Measurements from ENCODE around the gene NUDT22. TPM values are rescaled to one million over a fixed set of nuclear protein-coding genes. Genes with fewer than 3 reads are reported as not detected.

NUDT22 gene
- total RNA-seq, 2 experiments from 2014 or later = 66.0 to 69.2 TPM

DNA sequence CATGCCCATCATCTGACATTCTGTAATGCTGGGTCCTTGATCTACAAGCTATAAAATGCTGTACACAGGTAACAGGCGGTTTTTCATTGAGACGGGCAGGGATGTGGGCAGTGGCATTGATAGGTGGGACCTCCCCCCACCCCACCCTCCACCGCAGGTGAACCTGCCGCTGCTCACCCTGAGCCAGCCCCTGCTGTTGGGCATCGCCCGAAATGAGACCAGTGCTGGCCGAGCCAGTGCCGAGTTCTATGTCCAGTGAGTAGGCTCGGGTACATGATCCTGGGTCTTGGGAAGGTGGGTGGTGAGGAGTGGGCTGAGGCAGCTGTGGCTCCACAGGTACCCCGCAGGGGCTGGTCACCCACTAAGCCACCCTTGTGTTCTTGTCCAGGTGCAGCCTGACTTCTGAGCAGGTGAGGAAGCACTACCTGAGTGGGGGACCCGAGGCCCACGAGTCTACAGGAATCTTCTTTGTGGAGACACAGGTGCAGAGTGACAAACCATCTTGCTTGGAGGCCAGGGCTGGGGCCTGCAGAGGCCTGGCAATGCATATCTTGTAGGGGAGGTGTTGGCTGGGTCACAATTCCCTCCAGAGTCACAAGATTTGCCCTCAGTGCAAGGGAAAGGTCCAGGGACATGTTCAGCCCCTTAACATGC, 3.1 kb downstream of the NUDT22 start:
- Mint-ChIP-seq H3K4me1 (ENCODE audit: low read depth) (peaks cover 33% of the 10 kb centered on the region), H3K36me3 (ENCODE audit: low read depth) (peaks cover 7% of the 10 kb centered on the region), H3K27me3 (no peaks in the 10 kb centered on the region), H3K9me3 (no peaks in the 10 kb centered on the region), H3K4me3 (peak overlapping the region; percentile 81), H3K27ac (peak overlapping the region; percentile 83)
- CTCF ChIA-PET = no interaction called here
- TF ChIP-seq, protein P1, sequence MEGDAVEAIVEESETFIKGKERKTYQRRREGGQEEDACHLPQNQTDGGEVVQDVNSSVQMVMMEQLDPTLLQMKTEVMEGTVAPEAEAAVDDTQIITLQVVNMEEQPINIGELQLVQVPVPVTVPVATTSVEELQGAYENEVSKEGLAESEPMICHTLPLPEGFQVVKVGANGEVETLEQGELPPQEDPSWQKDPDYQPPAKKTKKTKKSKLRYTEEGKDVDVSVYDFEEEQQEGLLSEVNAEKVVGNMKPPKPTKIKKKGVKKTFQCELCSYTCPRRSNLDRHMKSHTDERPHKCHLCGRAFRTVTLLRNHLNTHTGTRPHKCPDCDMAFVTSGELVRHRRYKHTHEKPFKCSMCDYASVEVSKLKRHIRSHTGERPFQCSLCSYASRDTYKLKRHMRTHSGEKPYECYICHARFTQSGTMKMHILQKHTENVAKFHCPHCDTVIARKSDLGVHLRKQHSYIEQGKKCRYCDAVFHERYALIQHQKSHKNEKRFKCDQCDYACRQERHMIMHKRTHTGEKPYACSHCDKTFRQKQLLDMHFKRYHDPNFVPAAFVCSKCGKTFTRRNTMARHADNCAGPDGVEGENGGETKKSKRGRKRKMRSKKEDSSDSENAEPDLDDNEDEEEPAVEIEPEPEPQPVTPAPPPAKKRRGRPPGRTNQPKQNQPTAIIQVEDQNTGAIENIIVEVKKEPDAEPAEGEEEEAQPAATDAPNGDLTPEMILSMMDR (IDR thresholded peaks at IDR 0.05) = no peak
- DNase-seq (no peak), ATAC-seq (no peak)
- intact Hi-C loops (cut with micrococcal nuclease) = no loop called here
- POLR2A ChIA-PET = interaction anchor here (0.6 to 4.6 kb wide), 5 partner anchors 9 to 82 kb away, joined by 3 to 39 read pairs (median 4); partner anchors contain the start of gene FERMT3

DNA sequence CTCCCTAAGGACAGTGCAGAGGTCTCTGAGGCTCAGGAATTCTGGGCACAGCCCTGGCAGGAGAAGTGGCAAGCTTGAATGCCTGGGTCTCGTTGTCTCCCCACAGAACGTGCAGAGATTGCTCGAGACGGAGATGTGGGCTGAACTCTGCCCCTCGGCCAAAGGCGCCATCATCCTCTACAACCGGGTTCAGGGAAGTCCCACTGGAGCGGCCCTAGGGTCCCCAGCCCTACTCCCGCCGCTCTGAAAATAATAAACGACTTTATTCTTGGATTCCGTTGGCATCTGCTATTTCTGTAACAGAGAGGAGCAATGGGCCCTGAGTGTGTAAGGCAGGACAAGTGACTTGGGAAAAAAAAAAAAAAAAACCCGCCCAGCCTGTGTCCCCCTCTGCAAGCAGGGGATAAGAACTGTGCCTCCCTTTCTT, 3.7 kb downstream of the NUDT22 start:
- Mint-ChIP-seq H3K4me1 (ENCODE audit: low read depth) (peaks cover 31% of the 10 kb centered on the region), H3K27me3 (no peaks in the 10 kb centered on the region), H3K4me3 (peak overlapping the region; percentile 81), H3K36me3 (ENCODE audit: low read depth) (peaks cover 5% of the 10 kb centered on the region), H3K27ac (peak overlapping the region; percentile 83), H3K9me3 (no peaks in the 10 kb centered on the region)
- DNase-seq = no peak
- ChIA-PET CTCF (interaction anchor here (1.1 kb wide), 1 partner anchor 75 kb away, joined by 4 read pairs; no protein-coding TSS in a partner anchor), POLR2A (interaction anchor here (0.6 to 4.6 kb wide), 4 partner anchors 21 to 81 kb away, joined by 3 to 39 read pairs (median 4); partner anchors contain the start of gene FERMT3)
- no peak for ATAC-seq
- intact Hi-C loops (cut with micrococcal nuclease) = no loop called here
- TF ChIP-seq, protein P1 (IDR thresholded peaks at IDR 0.05) = no peak

DNA sequence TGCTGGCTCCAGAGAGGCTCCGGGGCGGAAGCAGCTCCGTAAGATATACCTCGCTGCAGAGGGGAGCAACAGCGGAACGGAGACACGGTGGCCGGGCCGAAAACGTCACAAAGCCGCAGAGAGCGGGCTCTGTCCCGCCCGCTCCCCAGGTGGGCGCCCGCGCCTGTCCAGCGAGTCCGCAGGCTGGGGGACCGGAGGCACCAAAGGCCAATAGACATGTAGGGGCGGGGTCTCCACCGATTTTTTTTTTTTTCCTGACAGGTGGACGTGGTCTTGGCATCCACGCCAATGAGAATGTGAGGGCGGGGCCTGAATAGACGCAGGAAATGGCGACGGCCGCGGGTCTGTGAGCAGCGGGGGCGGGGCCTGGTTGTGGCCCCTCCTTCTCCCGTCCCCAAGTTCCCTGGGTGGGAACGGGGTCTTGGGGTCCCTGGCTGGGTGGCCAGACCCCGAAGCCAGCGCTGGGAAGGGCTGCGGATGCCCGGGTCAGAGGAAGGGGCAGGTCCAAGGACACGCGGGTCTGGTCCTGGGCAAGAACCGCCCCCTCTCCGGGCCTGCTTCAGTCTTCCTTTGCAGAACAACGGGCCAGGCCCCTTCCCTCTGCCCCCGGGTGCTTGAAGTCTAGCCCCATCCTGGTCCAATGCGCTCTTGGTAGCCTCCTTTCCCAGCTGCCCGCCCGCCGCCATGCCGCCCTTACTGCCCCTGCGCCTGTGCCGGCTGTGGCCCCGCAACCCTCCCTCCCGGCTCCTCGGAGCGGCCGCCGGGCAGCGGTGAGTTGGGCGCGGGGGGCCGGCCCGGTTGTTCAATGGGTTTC, 4.3 kb downstream of the NUDT22 start, which contains the start of gene DNAJC4:
Gene DNAJC4, plus strand, starts transcription at position 378 of the 814 bp plus-strand sequence. Its CDS starts 307 bp downstream, at position 685.
- peak; percentile 95 for DNase-seq
- ChIA-PET CTCF (interaction anchor here (1.1 to 1.5 kb wide), 4 partner anchors 26 to 74 kb away, joined by 3 to 5 read pairs (median 4); no protein-coding TSS in a partner anchor), POLR2A (interaction anchor here (1.0 to 4.6 kb wide), 6 partner anchors 9 to 45 kb away, joined by 3 to 39 read pairs (median 4); partner anchors contain the start of gene FERMT3)
- peak within 1 kb of the TSS; percentile 83 for H3K27ac Mint-ChIP-seq
- peak within 1 kb of the TSS; percentile 81 for H3K4me3 Mint-ChIP-seq
- TF ChIP-seq, protein P1 (IDR thresholded peaks at IDR 0.05) = no peak
- ATAC-seq = peak; percentile 60
- H3K9me3 Mint-ChIP-seq = no peaks in the 10 kb centered on the region
- intact Hi-C loops (cut with micrococcal nuclease) = no loop called here
- H3K4me1 Mint-ChIP-seq (ENCODE audit: low read depth) = peaks cover 29% of the 10 kb centered on the region
- peaks cover 9% of the 10 kb centered on the region for H3K36me3 Mint-ChIP-seq (ENCODE audit: low read depth)
- H3K27me3 Mint-ChIP-seq = no peaks in the 10 kb centered on the region

DNA sequence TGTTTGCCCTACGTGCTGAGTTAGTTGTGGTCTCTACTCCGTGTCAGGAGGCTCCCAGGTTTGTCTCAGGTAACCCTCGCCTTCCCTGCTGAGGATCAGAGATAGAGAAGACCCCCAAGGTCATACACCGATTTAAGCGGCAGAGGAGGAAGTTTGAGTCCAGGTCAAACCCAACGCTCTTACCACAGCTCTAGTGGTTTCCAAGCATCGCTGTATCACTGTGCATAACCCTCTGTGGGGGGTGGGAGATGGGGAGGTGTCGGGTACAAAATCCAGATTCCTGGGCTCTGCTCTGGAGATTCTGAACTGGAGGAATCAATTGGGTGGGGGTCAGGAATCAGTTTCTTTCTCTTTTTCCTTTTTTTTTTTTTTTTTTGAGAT, 4.9 kb downstream of the NUDT22 start:
- Mint-ChIP-seq H3K4me1 (ENCODE audit: low read depth) (peaks cover 34% of the 10 kb centered on the region), H3K36me3 (ENCODE audit: low read depth) (peaks cover 13% of the 10 kb centered on the region), H3K27me3 (no peaks in the 10 kb centered on the region), H3K9me3 (no peaks in the 10 kb centered on the region), H3K4me3 (peak overlapping the region; percentile 81), H3K27ac (peak overlapping the region; percentile 83)
- intact Hi-C loops (cut with micrococcal nuclease) = no loop called here
- TF ChIP-seq, protein P1 (IDR thresholded peaks at IDR 0.05) = no peak
- ATAC-seq (no peak), DNase-seq (no peak)
- CTCF ChIA-PET = interaction anchor here (1.1 to 1.5 kb wide), 4 partner anchors 26 to 73 kb away, joined by 3 to 5 read pairs (median 4); no protein-coding TSS in a partner anchor
- POLR2A ChIA-PET = interaction anchor here (1.0 to 4.6 kb wide), 6 partner anchors 9 to 44 kb away, joined by 3 to 39 read pairs (median 4); partner anchors contain the start of gene FERMT3
